Subcutaneous adipose tissue (tissue), 4 donors: ENCODE results near the gene CLCN7. TPM values are rescaled to one million over a fixed set of nuclear protein-coding genes. Genes with fewer than 3 reads are reported as not detected.

ENCODE experiments used
- CTCF ChIP-seq: fragments of 450-650 bp; IDR thresholded peaks from one replicate; pipeline ENCODE4 v1.5.1; 2016; ENCODE audit warnings: low read depth, mild to moderate bottlenecking, control low read depth, antibody characterized with exemption, moderate library complexity
- total RNA-seq, 4 donors: library from RNA; depleted of rRNA; stranded (reverse); fragments of >200 nt; gene quantifications; one replicate each; pipeline ENCODE4 v1.1.0, GENCODE V29; 2016

Gene CLCN7
- total RNA-seq, 4 donors from 2014 or later: 44.9 to 73.3 (median 56.6) TPM

GRCh38 chr16:1408171-1408837 is 66.5 kb downstream of the CLCN7 start:
- TF ChIP-seq CTCF: no peak

- TF ChIP-seq CTCF: no peak
Measured at GRCh38 chr16:1407753-1408152, 67.1 kb downstream of the CLCN7 start.

GRCh38 chr16:1403733-1404132 is 71.1 kb downstream of the CLCN7 start:
- no peak for TF ChIP-seq CTCF

GRCh38 chr16:1403036-1403435 is 71.8 kb downstream of the CLCN7 start:
- TF ChIP-seq CTCF: no peak

GRCh38 chr16:1401758-1402154 is 73.1 kb downstream of the CLCN7 start:
- TF ChIP-seq CTCF: no peak

GRCh38 chr16:1401061-1401757 is 73.6 kb downstream of the CLCN7 start:
- TF ChIP-seq CTCF: no peak

GRCh38 chr16:1398826-1399581 is 75.8 kb downstream of the CLCN7 start:
- no peak for TF ChIP-seq CTCF
